Fibroblast of the aortic adventitia (primary cell): ENCODE measurements around the gene RARA. TPM values are rescaled to one million over a fixed set of nuclear protein-coding genes. Genes with fewer than 3 reads are reported as not detected.

Experiments
- DNase-seq: peaks from one replicate; pipeline ENCODE4 v3.0.0-alpha.2; 2010; ENCODE audit warnings: low read depth
- H3K4me3 ChIP-seq: 2 replicates; pipeline ENCODE4 v1.5.1; 2011; ENCODE audit warnings: low read depth, mild to moderate bottlenecking, control low read depth, low read length, moderate library complexity
- CTCF ChIP-seq: IDR thresholded peaks from 2 replicates; pipeline ENCODE4 v1.5.1; 2011; ENCODE audit warnings: mild to moderate bottlenecking, low read length, control low read depth, inconsistent platforms; ENCODE audit not compliant: insufficient read depth
- total RNA-seq: library from RNA; depleted of rRNA; stranded (reverse); fragments of >200 nt; gene quantifications from 2 replicates; pipeline ENCODE4 v1.2.3, GENCODE V29; 2012; ENCODE audit warnings: low replicate concordance

The RARA gene
- total RNA-seq, 1 donor = 25.2 TPM

GRCh38 chr17:40323391-40324381, 14.7 kb downstream of the RARA start:
- peak overlapping the region; percentile 95 for H3K4me3 ChIP-seq
- TF ChIP-seq CTCF = no peak

GRCh38 chr17:40325156-40326013, 16.4 kb downstream of the RARA start:
- TF ChIP-seq CTCF = no peak
- no peak overlapping the region for H3K4me3 ChIP-seq
- no peak for DNase-seq

More at GRCh38 chr17:40323391-40324381, 14.7 kb downstream of the RARA start:
- DNase-seq = peak; percentile 85

DNA sequence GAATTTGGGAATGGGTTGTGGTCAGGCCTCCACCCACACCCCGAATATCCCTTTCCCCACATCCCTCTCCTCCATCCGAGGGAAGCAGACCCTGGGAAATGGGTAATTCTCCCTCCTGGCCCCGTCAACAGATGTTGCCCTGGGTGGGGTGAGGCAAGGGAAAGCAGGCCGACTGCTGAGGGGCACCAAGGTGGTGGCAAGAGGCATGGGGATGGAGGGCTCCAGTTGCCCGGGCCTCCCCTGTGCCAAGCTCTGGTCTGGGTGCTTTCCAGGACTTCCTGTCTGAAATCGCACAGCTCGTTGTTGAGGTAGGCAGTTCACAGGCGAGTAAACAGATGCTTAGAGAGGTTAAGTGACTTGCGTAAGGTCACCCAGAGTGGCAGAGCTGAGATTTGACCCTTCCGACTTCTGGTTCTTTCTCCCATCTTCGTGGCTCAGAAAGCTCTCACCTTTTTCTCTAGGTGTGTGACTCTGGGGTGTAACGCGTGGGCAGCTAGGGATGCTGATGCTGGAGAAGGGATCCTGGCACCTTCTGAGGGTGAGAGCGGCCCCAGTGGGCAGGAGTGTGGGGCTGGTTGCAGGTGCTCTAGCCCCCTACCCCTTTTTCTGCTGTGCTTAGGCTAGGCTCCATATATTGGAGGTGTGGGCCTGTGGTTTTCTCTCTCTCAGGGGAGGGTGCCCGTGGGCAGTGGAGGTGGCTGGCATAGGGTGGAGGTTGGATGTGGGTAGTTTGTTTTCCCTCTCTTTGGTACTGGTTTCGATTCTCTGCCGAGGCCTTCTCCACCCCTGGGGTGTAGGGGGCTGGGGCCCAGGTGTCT, 17.2 kb downstream of the RARA start:
- no peak for TF ChIP-seq CTCF
- H3K4me3 ChIP-seq = peak overlapping the region; percentile 9
- DNase-seq = no peak

DNA sequence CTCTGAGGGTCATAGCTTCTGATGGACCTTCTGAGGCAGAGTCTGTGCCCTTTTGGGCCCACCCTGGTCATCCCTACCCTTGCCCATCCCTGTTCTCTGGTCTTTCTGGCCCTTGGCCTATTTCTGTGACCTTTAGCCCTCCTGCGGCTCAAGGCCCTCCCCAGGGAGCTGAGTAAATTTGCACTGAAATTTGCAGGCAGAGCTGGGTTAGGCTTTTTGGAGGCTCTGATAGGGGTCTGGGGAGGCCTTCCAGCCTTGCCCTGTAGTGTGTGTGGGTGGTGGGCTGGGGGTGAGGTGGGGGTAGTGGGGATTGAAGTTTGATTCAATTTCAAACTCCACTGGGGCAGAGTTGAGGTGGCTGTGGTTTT, 17.8 kb downstream of the RARA start:
- no peak for TF ChIP-seq CTCF

DNA sequence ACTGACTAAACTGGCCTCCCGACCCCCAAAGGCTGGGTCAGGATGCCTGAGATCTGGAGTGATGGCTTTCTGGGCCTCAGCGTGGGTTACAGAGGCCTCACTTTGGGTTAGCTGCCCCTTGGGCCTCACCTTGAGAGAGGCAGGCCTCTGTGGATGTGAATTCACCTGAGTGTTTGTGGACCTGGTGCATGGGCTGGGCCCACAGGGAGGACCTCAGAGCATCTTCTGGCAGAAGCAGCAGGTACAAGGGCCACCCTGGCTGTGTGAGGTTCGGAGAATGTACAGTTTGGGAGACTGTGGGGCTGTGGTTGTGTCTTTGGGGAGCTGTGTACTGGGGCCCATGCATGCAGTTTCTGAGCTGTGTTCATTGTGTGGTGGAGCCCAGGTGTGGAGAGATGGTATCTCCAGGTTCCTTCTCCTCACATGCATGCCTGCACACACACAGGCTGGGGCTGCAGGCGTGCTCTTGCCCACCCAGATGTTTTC, 18.3 kb downstream of the RARA start:
- no peak for TF ChIP-seq CTCF
- DNase-seq = no peak
- H3K4me3 ChIP-seq = no peak overlapping the region

More for the DNA sequence above, 17.8 kb downstream of the RARA start:
- no peak overlapping the region for H3K4me3 ChIP-seq
- DNase-seq = peak; percentile 54
